ENCODE results near the gene OR2Y1.
A peak's percentile ranks its signal among the peaks of the same experiment; 100 is the strongest.
"Not testable (repeated sequence)": the region's sequence is repeated elsewhere in the genome, so short reads cannot be mapped to it uniquely, and the experiment has no call there.

Gene OR2Y1

DNA sequence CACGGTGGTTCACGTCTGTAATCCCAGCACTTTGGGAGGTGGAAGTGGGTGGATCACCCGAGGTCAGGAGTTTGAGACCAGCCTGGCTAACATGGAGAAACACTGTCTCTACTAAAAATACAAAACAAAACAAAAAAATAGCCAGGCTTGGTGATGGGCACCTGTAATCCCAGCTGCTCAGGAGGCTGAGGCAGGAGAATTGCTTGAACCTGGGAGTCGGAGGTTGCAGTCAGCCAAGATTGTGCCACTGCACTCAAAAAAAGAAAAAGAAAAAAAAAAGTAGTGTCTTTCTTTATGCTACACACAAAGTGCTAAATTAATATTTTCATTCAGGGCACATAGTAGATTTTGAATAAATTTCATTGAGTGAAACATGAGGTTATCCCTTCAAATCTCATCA lies 1.1 kb upstream of the OR2Y1 start:
- not testable (repeated sequence) for DNase-seq

DNA sequence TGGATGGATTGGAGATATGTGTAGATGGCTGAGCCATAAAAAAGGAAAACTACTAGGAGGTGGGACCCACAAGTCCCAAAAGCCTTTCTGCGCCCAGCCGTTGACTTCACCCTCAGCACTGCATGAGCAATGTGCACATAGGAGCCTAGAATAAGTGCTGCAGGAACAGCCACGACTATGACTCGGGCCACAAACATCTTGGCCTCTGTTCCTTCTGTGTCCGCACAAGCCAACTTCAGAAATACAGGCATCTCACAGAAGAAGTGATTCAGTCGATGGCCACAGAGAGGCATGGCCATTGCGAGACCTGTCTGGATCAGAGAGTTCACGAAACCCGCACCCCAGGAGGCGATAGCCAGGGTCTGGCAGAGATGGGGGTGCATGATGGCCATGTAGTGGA lies 587 bp downstream of the OR2Y1 start:
- DNase-seq: no peak

- DNase-seq: no peak
Observed at GRCh38 chr5:180736536-180736935, 3.3 kb downstream of the OR2Y1 start.

GRCh38 chr5:180724944-180725343 lies 14.9 kb downstream of the OR2Y1 start:
- DNase-seq: no peak

- DNase-seq: no peak
Observed at GRCh38 chr5:180723936-180724335, 15.9 kb downstream of the OR2Y1 start.

DNA sequence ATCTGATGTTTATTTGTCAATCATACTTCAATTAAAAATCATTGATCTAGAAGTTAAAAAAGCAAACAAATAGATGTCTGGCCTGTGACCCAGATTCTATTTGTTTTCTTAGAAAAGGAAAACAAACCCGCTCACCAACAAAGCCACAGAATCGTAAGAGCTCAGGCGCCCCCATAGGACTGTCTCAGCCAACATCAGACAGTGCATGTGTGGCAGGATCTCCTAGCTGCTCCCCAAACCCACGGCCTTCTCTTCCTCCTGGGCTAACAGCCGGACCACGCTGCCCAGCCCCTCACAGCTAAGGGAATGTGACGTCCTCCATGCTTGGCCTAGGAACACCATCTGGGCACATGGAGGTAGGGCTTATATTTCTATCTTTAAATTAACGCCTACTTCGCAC lies 19.4 kb downstream of the OR2Y1 start:
- no peak for DNase-seq

GRCh38 chr5:180719781-180720180 lies 20.1 kb downstream of the OR2Y1 start:
- no peak for DNase-seq

GRCh38 chr5:180718810-180719453 lies 20.9 kb downstream of the OR2Y1 start:
- peak in 1 of 56 donors; percentile 2 for DNase-seq

GRCh38 chr5:180717989-180718388 lies 21.9 kb downstream of the OR2Y1 start:
- DNase-seq: no peak

DNA sequence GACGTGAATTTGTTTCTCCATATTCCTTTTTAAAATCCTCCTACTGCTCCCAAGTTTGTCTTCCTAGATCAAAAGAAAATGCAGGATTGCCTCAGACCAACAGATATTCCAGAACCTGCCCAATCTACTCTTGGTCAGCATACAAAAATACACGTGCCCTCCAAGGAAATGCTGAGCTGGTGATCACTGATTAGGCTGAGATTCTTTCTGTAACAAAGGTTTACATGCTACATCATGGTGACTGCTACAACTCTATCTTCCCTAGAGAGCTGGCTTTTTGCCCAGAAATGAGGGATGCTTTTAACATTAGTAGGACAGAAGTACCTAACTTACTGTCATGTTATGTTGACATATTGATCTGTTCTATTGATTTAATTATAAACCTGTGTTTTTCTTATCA lies 35.5 kb downstream of the OR2Y1 start:
- no peak for DNase-seq

DNA sequence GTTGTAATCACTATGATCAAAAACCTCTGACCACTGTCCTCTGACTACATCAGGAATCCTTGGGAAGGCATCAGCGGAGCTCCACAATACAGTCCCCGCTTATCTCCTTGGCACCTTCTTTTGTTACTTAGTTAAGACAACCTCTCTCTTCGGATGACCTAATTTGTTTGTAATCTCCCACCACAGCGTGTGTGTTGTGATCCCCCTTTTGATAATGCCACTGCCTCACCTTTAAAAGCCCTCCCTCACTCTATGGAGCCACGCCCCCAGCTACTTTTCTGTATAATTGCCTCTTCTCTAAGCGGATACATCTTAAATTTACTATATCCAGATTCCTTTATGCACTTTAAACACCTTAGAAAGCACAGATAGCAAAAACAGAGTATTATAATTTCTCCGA lies 35.9 kb downstream of the OR2Y1 start:
- no peak for DNase-seq

GRCh38 chr5:180703371-180703770 lies 36.5 kb downstream of the OR2Y1 start:
- DNase-seq: not testable (repeated sequence)

- DNase-seq: not testable (repeated sequence)
Observed at GRCh38 chr5:180700440-180700839, 39.4 kb downstream of the OR2Y1 start.

GRCh38 chr5:180699042-180699441 lies 40.8 kb downstream of the OR2Y1 start:
- no peak for DNase-seq

- DNase-seq: no peak
Observed at GRCh38 chr5:180696116-180696515, 43.7 kb downstream of the OR2Y1 start.

- DNase-seq: no peak
Observed at GRCh38 chr5:180692429-180692828, 47.4 kb downstream of the OR2Y1 start.

- no peak for DNase-seq
Observed at GRCh38 chr5:180691046-180691445, 48.8 kb downstream of the OR2Y1 start.

GRCh38 chr5:180690562-180690961 lies 49.3 kb downstream of the OR2Y1 start:
- DNase-seq: no peak

DNA sequence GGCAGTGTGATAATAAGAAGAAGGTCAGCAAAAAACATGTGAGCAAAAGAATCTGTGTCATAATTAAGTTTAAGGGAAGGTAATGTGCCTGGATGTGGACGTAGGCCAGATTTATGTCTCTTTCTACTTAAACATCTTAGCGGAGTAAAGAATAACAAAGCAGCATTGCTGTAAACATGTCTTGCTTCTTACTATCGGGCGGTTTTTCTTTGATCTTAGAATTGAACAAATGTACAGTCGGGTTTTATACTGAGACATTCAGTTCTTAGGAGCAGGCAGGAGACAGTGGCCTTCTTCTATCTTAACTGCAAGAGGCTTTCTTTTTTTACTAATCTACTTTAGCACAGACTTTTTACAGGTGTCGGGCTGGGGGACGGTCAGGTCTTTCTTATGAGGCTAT lies 50.1 kb downstream of the OR2Y1 start:
- DNase-seq: no peak
